H1 (cell line): Measurements from ENCODE around the gene SPECC1. TPM values are rescaled to one million over a fixed set of nuclear protein-coding genes. Genes with fewer than 3 reads are reported as not detected.
"Not testable (repeated sequence)": the region's sequence is repeated elsewhere in the genome, so short reads cannot be mapped to it uniquely, and the experiment has no call there.

Experiments
- CTCF ChIA-PET: fragments of 300-600 bp; sonication (Branson Sonifier 250); formaldehyde crosslinking; loops from one replicate; lab custom pipeline; 2021; ENCODE audit not compliant: partially characterized antibody; lab: Charles Lee
- POLR2A ChIA-PET: fragments of 300-600 bp; sonication (Branson Sonifier 250); formaldehyde crosslinking; loops from one replicate; lab custom pipeline; 2021; ENCODE audit warnings: inconsistent platforms; ENCODE audit not compliant: partially characterized antibody; lab: Charles Lee
- DNase-seq, 2 experiments: peaks; one replicate each; pipeline versions ENCODE4 v3.0.0 to v3.0.0-alpha.2; 2010 to 2022; ENCODE audit warnings: low spot score in 2 of 2, low read depth in 1 of 2, mixed read lengths in 1 of 2
- FAIRE-seq: peaks from 2 replicates; lab custom pipeline; 2011; peaks lifted over from hg19 to GRCh38; lab: Jason Lieb, UNC
- H2AFZ ChIP-seq: 2 replicates; pipeline ENCODE4 v1.8.1; 2012; ENCODE audit warnings: low read length, inconsistent platforms
- H2AK5ac ChIP-seq: 2 replicates; pipeline ENCODE4 v1.6.1; 2013; ENCODE audit warnings: low read depth, low read length
- H2BK120ac ChIP-seq: replicated peaks from 2 replicates; pipeline ENCODE3; 2013; ENCODE audit warnings: low read depth, low read length, inconsistent platforms
- H2BK12ac ChIP-seq: 2 replicates; pipeline ENCODE4 v1.6.1; 2013; ENCODE audit warnings: low read depth, low read length
- H2BK15ac ChIP-seq: 2 replicates; pipeline ENCODE4 v1.6.1; 2013; ENCODE audit warnings: low read length
- H2BK20ac ChIP-seq: 2 replicates; pipeline ENCODE4 v1.6.1; 2013; ENCODE audit warnings: low read length
- H2BK5ac ChIP-seq: 2 replicates; pipeline ENCODE4 v1.6.1; 2013; ENCODE audit warnings: low read depth, low read length
- H3K14ac ChIP-seq: 2 replicates; pipeline ENCODE4 v1.6.1; 2013; ENCODE audit warnings: inconsistent platforms; ENCODE audit not compliant: insufficient read length
- H3K18ac ChIP-seq: 2 replicates; pipeline ENCODE4 v1.6.1; 2013; ENCODE audit warnings: low read length; ENCODE audit errors: extremely low read depth
- H3K23ac ChIP-seq: 2 replicates; pipeline ENCODE4 v1.6.1; 2013; ENCODE audit warnings: inconsistent platforms; ENCODE audit not compliant: insufficient read length
- H3K23me2 ChIP-seq: 2 replicates; pipeline ENCODE4 v1.6.1; 2013; ENCODE audit warnings: low read depth, low read length
- H3K27ac ChIP-seq: 2 replicates; pipeline ENCODE4 v1.6.1; 2011; ENCODE audit warnings: low read depth, low read length, inconsistent platforms
- H3K27me3 ChIP-seq, 4 experiments: replicated peaks in 1 of 4; 1 replicate in 1 of 4; 2 replicates in 3 of 4; pipeline versions ENCODE4 v1.6.1 to v1.8.1; 2011 to 2013; ENCODE audit warnings: low read length in 3 of 4, mild to moderate bottlenecking in 3 of 4, inconsistent platforms in 2 of 4, mixed read lengths in 2 of 4, moderate library complexity in 1 of 4; ENCODE audit not compliant: control insufficient read depth in 3 of 4, insufficient read depth in 3 of 4; ENCODE audit errors: extremely low read depth in 1 of 4
- H3K36me3 ChIP-seq, 4 experiments: 2 replicates each; pipeline versions ENCODE4 v1.6.1 to v1.8.1; 2011 to 2013; ENCODE audit warnings: mild to moderate bottlenecking in 4 of 4, low read length in 3 of 4, moderate library complexity in 2 of 4, control low read depth in 1 of 4, inconsistent platforms in 1 of 4; ENCODE audit not compliant: insufficient read depth in 4 of 4, control insufficient read depth in 2 of 4
- H3K4ac ChIP-seq: replicated peaks from 2 replicates; pipeline ENCODE3; 2013; ENCODE audit warnings: low read length, low read depth, mixed read lengths, inconsistent platforms; ENCODE audit not compliant: insufficient read length
- H3K4me1 ChIP-seq, 4 experiments: replicated peaks in 1 of 4; 1 replicate in 1 of 4; 2 replicates in 3 of 4; pipeline versions ENCODE4 v1.6.1 to v1.8.1; 2011 to 2013; ENCODE audit warnings: low read length in 3 of 4, inconsistent platforms in 2 of 4, mixed read lengths in 1 of 4; ENCODE audit not compliant: insufficient read depth in 4 of 4, control insufficient read depth in 3 of 4
- H3K4me2 ChIP-seq, 2 experiments: 2 replicates each; pipeline versions ENCODE4 v1.6.1 to v1.8.1; 2011 to 2013; ENCODE audit warnings: low read depth in 2 of 2, low read length in 2 of 2, control low read depth in 1 of 2, inconsistent platforms in 1 of 2, mild to moderate bottlenecking in 1 of 2; ENCODE audit not compliant: insufficient read depth in 1 of 2
- H3K4me3 ChIP-seq, 4 experiments: fragments of 200-600, 300-600 bp in 1 of 4; sonication (generic), shearing (Covaris generic), sonication (Bioruptor Twin) in 1 of 4; 2 replicates each; pipeline versions ENCODE4 v1.5.1 to v1.8.1; 2011 to 2016; ENCODE audit warnings: low read length in 4 of 4, low read depth in 3 of 4, control low read depth in 2 of 4, inconsistent platforms in 2 of 4, mild to moderate bottlenecking in 2 of 4, mixed read lengths in 1 of 4, moderate library complexity in 1 of 4; ENCODE audit not compliant: insufficient read depth in 2 of 4; ENCODE audit errors: extremely low read depth in 1 of 4
- H3K56ac ChIP-seq: replicated peaks from 2 replicates; pipeline ENCODE3; 2013; ENCODE audit warnings: low read depth, mild to moderate bottlenecking, mixed read lengths, low read length, inconsistent platforms; ENCODE audit not compliant: insufficient read length
- H3K79me1 ChIP-seq: 2 replicates; pipeline ENCODE4 v1.6.1; 2013; ENCODE audit warnings: low read depth, low read length, control low read depth
- H3K79me2 ChIP-seq, 2 experiments: 2 replicates each; pipeline versions ENCODE4 v1.6.1 to v1.8.1; 2012 to 2013; ENCODE audit warnings: low read length in 2 of 2, mild to moderate bottlenecking in 2 of 2, inconsistent platforms in 1 of 2; ENCODE audit not compliant: insufficient read depth in 2 of 2, control insufficient read depth in 1 of 2
- H3K9ac ChIP-seq, 4 experiments: replicated peaks in 1 of 4; 1 replicate in 1 of 4; 2 replicates in 3 of 4; pipeline versions ENCODE4 v1.6.1 to v1.8.1; 2011 to 2013; ENCODE audit warnings: low read depth in 3 of 4, low read length in 3 of 4, control low read depth in 2 of 4, mild to moderate bottlenecking in 2 of 4, moderate library complexity in 2 of 4, inconsistent platforms in 1 of 4; ENCODE audit errors: extremely low read depth in 1 of 4
- H3K9me3 ChIP-seq, 2 experiments: 2 replicates each; pipeline versions ENCODE4 v1.6.1 to v1.8.1; 2012 to 2013; ENCODE audit warnings: mild to moderate bottlenecking in 2 of 2, moderate library complexity in 2 of 2, control low read depth in 1 of 2, inconsistent platforms in 1 of 2, low read depth in 1 of 2, low read length in 1 of 2, mixed read lengths in 1 of 2; ENCODE audit not compliant: insufficient read depth in 2 of 2
- H4K20me1 ChIP-seq, 2 experiments: replicated peaks in 1 of 2; 2 replicates each; pipeline versions ENCODE3 to v1.8.1; 2011 to 2013; ENCODE audit warnings: inconsistent platforms in 2 of 2, low read length in 2 of 2, mild to moderate bottlenecking in 1 of 2; ENCODE audit not compliant: insufficient read depth in 2 of 2, control insufficient read depth in 1 of 2
- H4K5ac ChIP-seq: 2 replicates; pipeline ENCODE4 v1.6.1; 2013; ENCODE audit warnings: low read length, low read depth, mixed read lengths, inconsistent platforms; ENCODE audit not compliant: insufficient read length
- H4K8ac ChIP-seq: 2 replicates; pipeline ENCODE4 v1.8.0; 2013; ENCODE audit warnings: mild to moderate bottlenecking, moderate library complexity, low read length, inconsistent platforms; ENCODE audit not compliant: insufficient read depth; ENCODE audit errors: extremely low read depth
- H4K91ac ChIP-seq: replicated peaks from 2 replicates; pipeline ENCODE3; 2013; ENCODE audit warnings: low read length, mixed read lengths, inconsistent platforms; ENCODE audit not compliant: insufficient read length
- POLR2AphosphoS5 ChIP-seq: IDR thresholded peaks from 2 replicates; pipeline ENCODE4 v1.6.1; 2011; ENCODE audit warnings: low read depth, low read length
- RAD21 ChIP-seq, 2 experiments: IDR thresholded peaks in 1 of 2; conservative IDR thresholded peaks in 1 of 2; 2 replicates each; pipeline ENCODE4 v1.6.1; 2011; ENCODE audit warnings: low read depth in 2 of 2, low read length in 2 of 2, improper control_type of control experiment in 1 of 2, inconsistent platforms in 1 of 2, mild to moderate bottlenecking in 1 of 2, moderate library complexity in 1 of 2
- WGBS, 2 experiments: shearing (Covaris generic) in 1 of 2; methylation state at CpG; one replicate each; pipeline versions ENCODE4 v1.1.6 to v1.1.7; 2013 to 2015; ENCODE audit warnings: low lambda C conversion rate in 2 of 2, mixed read lengths in 2 of 2, inconsistent platforms in 1 of 2, low coverage in 1 of 2, missing lambda C conversion rate in 1 of 2; ENCODE audit not compliant: insufficient replicate concordance in 2 of 2, insufficient coverage in 1 of 2, insufficient read length in 1 of 2; ENCODE audit errors: extremely low coverage in 1 of 2, missing lambda C conversion rate in 1 of 2; 5-methylcytosine and 5-hydroxymethylcytosine counted together
- polyA plus RNA-seq, 7 experiments: library from polyadenylated mRNA; depleted of rRNA in 3 of 7; stranded (reverse) in 5 of 7; unstranded in 2 of 7; fragments of >200 nt in 5 of 7; fragments of 200-250 nt in 2 of 7; gene quantifications; 1 replicate in 5 of 7; 2 replicates in 1 of 7; 4 replicates in 1 of 7; pipeline versions ENCODE4 v1.2.1 to v1.2.3, GENCODE V29; 2011 to 2013; ENCODE audit warnings: missing spikeins in 2 of 7, mixed read lengths in 2 of 7
- total RNA-seq: library from RNA; stranded (reverse); fragmentation: NEBNext Ultra II Directional; extraction: Animal tissue kit (Norgen Biotek cat#: 25700); gene quantifications from 2 replicates; pipeline ENCODE4 v1.2.1, GENCODE V29; 2021

The SPECC1 gene
- total and polyA plus RNA-seq, 2 of the 8 experiments (the other 6 are each of a cell fraction or from before 2014, with no cell fraction given): 35.8 to 87.9 TPM

DNA sequence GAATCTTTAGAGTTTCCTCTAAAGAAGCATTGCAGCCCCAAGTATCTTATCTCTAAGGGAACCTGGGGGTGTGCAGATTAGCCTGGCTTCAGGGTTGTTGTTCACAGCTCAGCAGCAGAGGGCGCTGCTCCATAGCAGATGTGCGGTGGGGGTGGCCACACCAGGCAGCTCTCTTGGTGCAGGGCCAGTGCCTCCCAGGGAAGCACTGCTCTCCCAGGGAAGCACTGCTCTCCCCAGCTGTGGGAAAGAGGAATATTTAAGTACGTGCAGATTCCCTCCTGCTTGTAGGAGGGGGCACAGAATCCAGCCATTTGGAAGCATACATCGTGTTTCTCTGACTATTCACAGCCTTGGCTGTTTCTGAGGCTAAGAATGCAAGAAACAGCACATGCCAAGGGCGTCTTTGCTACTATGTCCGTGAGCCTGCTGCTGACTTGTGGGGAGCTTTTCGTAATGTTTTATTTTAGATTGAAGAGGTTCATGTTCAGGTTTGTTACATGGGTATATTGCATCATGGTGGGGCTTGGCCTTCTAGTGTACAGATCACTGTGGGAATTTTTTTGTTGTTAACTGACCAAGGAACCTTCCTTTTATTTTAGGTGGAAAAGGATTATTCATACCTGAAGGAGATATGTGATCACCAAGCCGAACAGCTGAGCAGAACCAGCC lies 217.8 kb downstream of the SPECC1 start (continued):
- TF ChIP-seq RAD21 (IDR thresholded peaks at IDR 0.05 in 1 of 2, conservative IDR thresholded peaks at IDR 0.05 in 1 of 2; ENCODE audit: low read depth in 2 of 2, low read length in 2 of 2) (peak; percentile 91 to 92), POLR2AphosphoS5 (0 out of 2 replicates have a peak, but pooled peaks have one; percentile 19)
- TF ChIP-seq, all 59 proteins: peak for 5

GRCh38 chr17:20227720-20228370 lies 218.7 kb downstream of the SPECC1 start:
- H2AK5ac ChIP-seq, H3K9me3 ChIP-seq, FAIRE-seq, H3K9ac ChIP-seq, H4K5ac ChIP-seq, H3K4ac ChIP-seq, H4K20me1 ChIP-seq, H4K8ac ChIP-seq, H2AFZ ChIP-seq, H2BK20ac ChIP-seq, H3K18ac ChIP-seq, H3K14ac ChIP-seq, H3K4me2 ChIP-seq, H2BK120ac ChIP-seq, H2BK12ac ChIP-seq, H3K56ac ChIP-seq, H3K79me1 ChIP-seq, H3K27me3 ChIP-seq, H2BK15ac ChIP-seq, H3K4me3 ChIP-seq, H3K23ac ChIP-seq, H3K23me2 ChIP-seq, H3K27ac ChIP-seq, H2BK5ac ChIP-seq, DNase-seq, H4K91ac ChIP-seq: not testable (repeated sequence)
- POLR2A ChIA-PET: interaction anchor here (1.3 kb wide), 1 partner anchor 70 kb away, joined by 3 read pairs; no protein-coding TSS in a partner anchor
- CTCF ChIA-PET: interaction anchor here (0.9 to 4.4 kb wide), 25 partner anchors 9 to 235 kb away, joined by 3 to 30 read pairs (median 5); no protein-coding TSS in a partner anchor
- WGBS, 2 experiments: 98% methylated on average over 11 of the region's 11 CpGs; no CpG with 5 or more reads in 1 of the 2 experiments
- Histone ChIP-seq H3K4me1 (peaks cover 2 to 16% (median 10%) of the 10 kb centered on the region in 4 experiments), H3K36me3 (peaks cover 2 to 30% (median 18%) of the 10 kb centered on the region in 4 experiments; a peak in 7 of 8 replicates), H3K79me2 (peaks cover 0 to 37% of the 10 kb centered on the region in 2 experiments; a peak in 2 of 4 replicates)
